HG03139 (cell line): ENCODE measurements around the gene SAA4.
"Not testable (repeated sequence)": the region's sequence is repeated elsewhere in the genome, so short reads cannot be mapped to it uniquely, and the experiment has no call there.

Source experiments
- ATAC-seq: cut with Tn5 transposase; IDR thresholded peaks from one replicate; pipeline ENCODE4 v1.9.1; 2021; ENCODE audit not compliant: unreplicated experiment

Gene SAA4

GRCh38 chr11:18236664-18237356 lies at the start of gene SAA4:
Gene SAA4, minus strand, starts transcription at chr11:18236802. Its CDS starts 876 bp downstream, at chr11:18235926.
- ATAC-seq, result no peak

DNA sequence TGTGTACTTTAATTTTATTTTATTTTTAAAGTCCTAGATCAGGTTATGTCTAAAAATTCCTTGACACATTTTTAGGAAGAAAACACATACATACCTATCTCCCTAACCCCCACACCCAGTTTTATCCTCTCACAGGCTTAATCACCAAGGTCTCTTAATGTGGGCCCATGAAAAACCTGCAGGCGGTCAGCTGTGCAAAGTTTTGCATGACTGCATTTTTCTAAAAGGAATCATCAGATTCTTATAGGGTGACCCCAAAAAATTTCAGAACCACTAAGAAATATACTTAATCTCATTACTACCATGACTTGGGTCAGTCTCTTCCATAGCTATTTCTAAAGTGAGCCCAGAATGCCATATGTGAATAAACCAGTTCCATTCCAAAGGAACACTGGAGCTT lies 49.2 kb upstream of the SAA4 start:
- ATAC-seq, result no peak

- no peak for ATAC-seq
Measured at GRCh38 chr11:18282626-18283025, 46.0 kb upstream of the SAA4 start.

- ATAC-seq, result peak; percentile 91
Measured at GRCh38 chr11:18280438-18281045, 43.9 kb upstream of the SAA4 start.

GRCh38 chr11:18277565-18278271 lies 41.1 kb upstream of the SAA4 start:
- no peak for ATAC-seq

DNA sequence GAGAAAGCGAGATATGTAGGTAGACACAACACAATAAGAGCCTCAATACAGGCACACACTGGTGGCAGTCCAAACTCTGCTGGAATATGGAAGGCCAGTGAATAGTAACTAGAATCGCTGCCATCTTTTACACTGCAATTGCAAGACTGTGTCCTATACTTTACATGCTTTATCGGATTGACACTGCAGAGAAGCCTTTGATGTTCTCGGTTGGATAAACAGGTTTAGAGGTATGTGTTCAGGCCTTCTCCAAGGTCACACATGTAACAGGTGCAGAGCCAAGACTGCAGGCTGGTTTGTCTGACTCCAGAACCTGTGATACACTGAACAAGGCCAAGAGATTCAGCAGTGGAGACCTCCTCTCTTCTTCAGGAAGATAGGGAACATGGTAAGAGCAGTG lies 34.6 kb upstream of the SAA4 start:
- ATAC-seq, result no peak

GRCh38 chr11:18270102-18270501 lies 33.5 kb upstream of the SAA4 start:
- ATAC-seq, result no peak

DNA sequence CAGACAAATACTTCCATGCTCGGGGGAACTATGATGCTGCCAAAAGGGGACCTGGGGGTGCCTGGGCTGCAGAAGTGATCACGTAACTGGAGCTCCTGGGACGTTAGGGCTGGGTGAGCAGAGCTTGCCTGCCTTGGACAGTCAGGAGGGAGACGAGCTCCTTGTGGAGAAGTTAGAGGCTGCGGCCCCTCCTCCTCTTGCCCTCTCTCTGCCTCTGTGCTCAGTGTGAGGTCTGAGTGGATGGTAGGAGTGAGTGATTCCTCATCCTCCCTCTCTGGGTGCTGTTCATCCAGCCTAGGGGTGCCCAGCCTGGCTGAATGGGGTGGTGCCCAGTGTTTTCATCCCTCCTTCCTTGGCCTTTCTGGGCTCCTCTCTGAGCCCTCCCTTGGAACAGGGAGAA lies 32.6 kb upstream of the SAA4 start:
- ATAC-seq, result not testable (repeated sequence)

DNA sequence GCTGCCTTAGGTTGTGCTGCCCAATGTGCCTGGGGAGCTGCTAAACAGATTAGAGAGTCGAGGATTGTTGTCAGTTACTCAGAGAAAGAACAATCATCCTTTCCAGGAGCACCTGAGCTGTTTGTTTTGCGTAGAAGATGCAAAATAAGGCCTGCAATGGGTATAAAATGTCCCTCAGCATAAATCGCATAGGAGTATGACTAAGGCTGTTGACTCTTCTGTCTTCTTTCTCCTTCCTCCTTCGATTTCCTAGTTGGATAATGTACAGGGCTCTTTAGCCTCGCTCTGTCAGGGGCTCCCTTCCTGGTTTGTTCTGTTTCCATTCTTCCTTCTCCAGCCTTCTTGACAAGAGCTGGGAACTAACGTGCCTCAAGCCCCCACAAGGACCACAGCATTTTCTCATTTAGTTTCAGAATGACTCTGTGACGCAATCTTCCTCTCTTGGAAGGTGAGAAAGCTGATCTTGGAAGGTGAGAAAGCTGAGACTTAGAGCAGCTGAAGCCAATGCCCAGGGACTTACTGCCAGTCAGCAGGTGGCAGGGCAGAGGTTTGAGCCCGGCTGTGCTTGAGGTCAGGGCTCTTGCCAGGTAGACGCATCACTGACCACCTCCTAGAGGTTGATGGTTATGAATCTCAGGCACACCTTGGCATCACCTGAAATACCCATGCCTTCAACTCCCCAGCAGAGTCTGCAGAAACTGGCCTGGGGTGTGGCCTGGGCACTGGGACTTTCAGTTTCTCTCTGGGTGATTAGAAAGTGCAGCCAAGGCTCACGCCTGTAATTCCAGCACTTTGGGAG lies 30.9 kb upstream of the SAA4 start:
- peak; percentile 54 for ATAC-seq

- ATAC-seq, result no peak
Measured at GRCh38 chr11:18265949-18266348, 29.3 kb upstream of the SAA4 start, which contains the start of gene SAA1. Gene SAA1, plus strand, starts transcription at chr11:18266264. Its CDS starts 624 bp downstream, at chr11:18266888.

DNA sequence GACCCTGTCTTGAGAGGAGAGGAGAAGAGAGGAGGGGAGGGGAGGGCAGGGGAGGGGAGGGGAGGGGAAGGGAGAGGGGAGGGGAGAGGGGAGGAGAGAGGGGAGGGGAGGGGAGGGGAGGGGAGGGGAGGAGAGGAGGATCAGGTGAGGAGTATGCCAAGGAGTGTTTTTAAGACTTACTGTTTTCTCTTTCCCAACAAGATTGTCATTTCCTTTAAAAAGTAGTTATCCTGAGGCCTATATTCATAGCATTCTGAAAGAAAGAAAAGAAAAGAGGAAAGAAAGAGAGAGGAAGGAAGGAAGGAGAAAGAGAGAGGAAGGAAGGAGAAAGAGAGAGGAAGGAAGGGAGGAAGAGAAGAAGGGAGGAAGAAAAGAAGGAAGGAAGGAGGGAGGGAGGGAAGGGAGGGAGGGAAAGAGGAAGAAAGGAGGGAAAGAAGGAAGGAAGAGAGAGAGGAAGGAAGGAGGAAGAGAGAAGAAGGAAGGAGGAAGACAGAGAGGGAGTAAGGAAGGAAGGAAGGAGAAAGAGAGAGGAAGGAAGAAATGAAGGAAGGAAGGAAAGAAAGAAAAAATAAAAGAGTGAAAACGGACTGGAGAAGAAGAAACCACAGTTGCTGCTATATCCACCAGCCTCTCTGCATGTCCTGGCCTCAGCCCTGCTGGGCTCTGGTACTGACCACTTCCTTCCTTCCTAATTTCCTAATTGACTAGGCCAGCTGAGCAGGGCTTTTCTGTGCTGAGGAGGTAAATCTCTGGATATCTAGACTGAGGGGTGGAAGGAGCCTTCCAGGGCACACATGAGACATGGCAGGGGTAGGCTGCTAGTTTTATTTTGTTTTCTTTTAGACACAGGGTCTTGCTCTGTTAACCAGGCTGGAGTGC lies 28.3 kb upstream of the SAA4 start:
- ATAC-seq, result no peak

GRCh38 chr11:18264035-18264434 lies 27.4 kb upstream of the SAA4 start:
- no peak for ATAC-seq

DNA sequence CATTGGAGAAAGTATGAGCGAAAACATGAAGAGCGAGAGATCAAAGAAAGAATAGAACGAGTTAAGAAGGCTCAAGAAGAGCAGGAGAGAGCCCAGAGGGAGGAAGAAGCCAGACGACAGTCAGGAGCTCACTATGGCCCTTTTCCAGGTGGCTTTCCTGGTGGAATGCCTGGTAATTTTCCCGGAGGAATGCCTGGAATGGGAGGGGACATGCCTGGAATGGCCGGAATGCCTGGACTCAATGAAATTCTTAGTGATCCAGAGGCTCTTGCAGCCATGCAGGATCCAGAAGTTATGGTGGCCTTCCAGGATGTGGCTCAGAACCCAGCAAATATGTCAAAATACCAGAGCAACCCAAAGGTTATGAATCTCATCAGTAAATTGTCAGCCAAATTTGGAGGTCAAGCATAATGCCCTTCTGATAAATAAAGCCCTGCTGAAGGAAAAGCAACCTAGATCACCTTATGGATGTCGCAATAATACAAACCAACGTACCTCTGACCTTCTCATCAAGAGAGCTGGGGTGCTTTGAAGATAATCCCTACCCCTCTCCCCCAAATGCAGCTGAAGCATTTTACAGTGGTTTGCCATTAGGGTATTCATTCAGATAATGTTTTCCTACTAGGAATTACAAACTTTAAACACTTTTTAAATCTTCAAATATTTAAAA lies 26.2 kb upstream of the SAA4 start:
- ATAC-seq, result not testable (repeated sequence)

DNA sequence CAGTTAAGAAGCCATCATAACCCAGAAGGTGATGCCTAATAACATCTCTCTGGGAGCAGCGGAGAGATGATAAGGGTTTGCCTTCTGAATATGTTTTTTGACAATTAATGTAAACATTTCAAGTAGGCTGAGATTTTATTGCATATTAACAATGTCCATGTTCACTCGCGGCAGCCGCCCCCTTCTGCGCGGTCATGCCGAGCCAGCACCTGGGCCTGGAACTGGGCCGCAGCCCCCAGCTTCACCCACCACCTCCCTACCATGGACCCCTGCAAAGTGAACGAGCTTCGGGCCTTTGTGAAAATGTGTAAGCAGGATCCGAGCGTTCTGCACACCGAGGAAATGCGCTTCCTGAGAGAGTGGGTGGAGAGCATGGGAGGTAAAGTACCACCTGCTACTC lies 25.1 kb upstream of the SAA4 start:
- no peak for ATAC-seq

DNA sequence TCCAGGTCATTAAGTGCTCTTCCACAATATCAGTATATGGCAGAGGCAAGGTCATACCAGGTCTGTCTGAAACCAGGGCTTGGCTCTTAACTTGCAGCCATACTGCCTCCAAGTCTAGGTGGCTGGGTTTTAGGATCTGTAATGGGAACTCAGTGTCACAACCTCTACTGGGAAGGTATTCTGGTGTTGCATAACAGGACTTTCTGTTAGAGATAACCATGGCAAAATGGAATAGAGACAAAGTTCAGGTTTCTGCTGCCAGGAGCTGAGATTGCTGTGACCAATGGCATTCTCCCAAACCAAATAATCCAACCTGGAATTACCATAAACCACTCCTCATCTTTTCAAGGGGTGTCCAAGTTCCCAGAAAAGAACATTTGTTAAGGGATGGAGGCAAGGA lies 22.7 kb upstream of the SAA4 start:
- ATAC-seq, result no peak

DNA sequence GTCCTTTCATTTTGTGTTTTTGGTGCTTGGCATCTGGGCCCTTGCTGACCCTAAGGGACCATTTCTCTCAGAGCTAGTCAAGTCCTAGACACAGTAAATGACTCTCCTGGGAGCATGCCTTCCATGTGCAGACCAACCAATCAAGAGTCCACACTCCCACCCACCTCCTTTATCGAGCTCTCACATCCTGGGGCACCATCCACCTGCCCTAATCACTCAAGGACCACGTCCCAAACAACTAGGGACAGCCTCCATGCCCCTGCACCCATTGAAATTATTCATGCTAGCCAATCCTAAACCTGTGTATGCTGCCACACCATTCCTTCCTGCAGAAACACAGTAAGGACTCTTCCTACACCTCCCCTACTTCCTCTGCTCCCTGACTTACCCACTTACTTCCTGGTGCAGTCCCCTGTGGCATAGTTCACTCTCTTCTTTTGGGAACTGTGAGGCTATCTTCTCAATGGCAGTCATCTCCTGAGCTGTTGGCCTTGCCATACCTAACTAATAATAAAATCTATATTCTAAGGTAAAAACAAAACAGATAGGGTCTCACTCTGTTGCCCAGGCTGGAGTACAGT lies 18.3 kb upstream of the SAA4 start:
- no peak for ATAC-seq

DNA sequence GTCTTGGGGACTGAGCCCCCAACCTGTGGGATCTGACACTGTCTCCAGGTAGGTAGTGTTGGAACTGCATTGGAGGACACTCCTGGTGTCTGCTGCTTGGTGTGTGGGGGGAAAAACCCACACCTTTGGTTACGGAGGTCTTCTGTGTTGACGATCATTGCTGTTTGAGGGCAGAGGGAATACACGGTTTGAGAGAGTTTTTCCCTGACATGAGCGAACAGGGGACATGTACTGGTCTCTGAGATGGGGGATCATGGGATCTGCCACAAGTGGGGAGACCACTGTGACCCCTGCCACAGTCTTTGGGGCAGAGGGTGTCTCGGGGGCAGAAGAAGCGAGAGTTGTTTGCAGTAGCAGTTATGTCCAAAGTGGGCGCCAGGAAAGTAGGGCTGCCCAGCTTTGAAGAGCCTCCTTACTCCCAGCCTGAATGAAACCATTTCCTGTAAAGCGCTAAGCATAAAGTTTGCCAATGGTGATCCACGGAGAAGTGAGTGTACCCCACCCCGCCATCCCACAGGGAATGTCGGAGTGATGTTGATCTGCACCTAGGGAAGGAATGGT lies 17.3 kb upstream of the SAA4 start:
- ATAC-seq, result no peak

DNA sequence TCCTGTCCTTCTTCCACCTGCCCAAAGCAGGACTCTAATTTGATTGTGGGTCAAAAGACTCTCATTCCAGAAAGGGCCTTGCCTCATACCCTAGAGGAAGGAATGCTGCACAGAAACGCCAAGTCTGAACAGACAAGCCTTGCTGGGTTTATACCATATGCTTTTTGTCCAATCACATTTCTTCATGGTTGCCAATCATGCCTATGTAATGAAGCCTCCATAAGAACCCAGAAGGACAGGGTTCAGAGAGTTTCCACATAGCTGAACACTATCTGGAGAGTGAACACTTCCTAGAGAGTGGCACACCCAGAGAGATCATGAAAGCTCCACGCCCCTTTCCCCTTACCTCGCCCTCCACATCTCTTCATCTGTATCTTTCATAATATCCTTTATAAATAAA lies 16.6 kb upstream of the SAA4 start:
- no peak for ATAC-seq

- ATAC-seq, result no peak
Measured at GRCh38 chr11:18248561-18248960, 12.0 kb upstream of the SAA4 start, which contains the start of gene SAA2. Gene SAA2, minus strand, starts transcription at chr11:18248668. Its CDS starts 657 bp downstream, at chr11:18248011.
